ENCODE results near the gene WDR81. TPM values are rescaled to one million over a fixed set of nuclear protein-coding genes. Genes with fewer than 3 reads are reported as not detected.
"Not testable (repeated sequence)": the region's sequence is repeated elsewhere in the genome, so short reads cannot be mapped to it uniquely, and the experiment has no call there.

Gene WDR81
- 70.4 TPM for total RNA-seq

- Histone ChIP-seq H3K27ac (peak within 1 kb of the TSS; percentile 82 to 84), H3K27me3 (no peaks in the 10 kb centered on the region), H3K36me3 (peaks cover 13 to 26% of the 10 kb centered on the region in 2 donors), H3K9me3 (no peaks in the 10 kb centered on the region), H3K4me1 (peaks cover 8 to 18% of the 10 kb centered on the region in 2 donors), H3K4me3 (peak within 1 kb of the TSS; percentile 65 to 91)
- peak; percentile 57 to 93 for DNase-seq (ENCODE audit: low spot score in 2 of 2)
- no peak for TF ChIP-seq CTCF (IDR thresholded peaks at IDR 0.05)
- intact Hi-C loops (cut with DNase I), result loop anchor here (2.0 kb wide), 3 partner anchors 60 to 140 kb away; partner anchors contain the start of gene RPA1
Observed at GRCh38 chr17:1724351-1724868, at the start of gene WDR81. TSS of gene WDR81 (plus strand) at chr17:1724704. CDS start at chr17:1724960, 256 bp downstream.

DNA sequence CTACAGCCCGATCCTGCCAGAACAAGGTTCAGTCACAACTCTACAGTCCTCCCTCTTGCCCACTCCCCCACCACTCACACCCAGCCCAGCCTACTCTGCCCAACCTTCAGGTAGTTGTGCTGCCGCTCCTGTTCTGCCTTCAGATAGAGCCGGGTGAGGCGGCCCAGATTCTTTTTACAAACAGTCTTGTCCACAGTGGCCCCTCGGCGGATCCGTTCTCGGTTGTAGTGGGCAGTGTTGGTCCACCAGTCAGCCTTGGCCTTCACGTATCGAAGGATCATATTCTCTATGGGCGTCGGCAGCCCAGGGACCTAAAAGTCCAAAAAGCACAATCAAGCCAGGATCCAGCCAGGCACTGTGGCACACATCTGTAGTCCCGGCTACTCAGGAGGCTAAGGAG, 48.1 kb upstream of the WDR81 start:
- H3K27ac ChIP-seq, result no peak overlapping the region
- H3K36me3 ChIP-seq, result peaks cover 98 to 100% of the 10 kb centered on the region in 2 donors
- intact Hi-C loops (cut with DNase I), result no loop called here

GRCh38 chr17:1683459-1683858, 41.0 kb upstream of the WDR81 start:
- no peak for TF ChIP-seq CTCF (IDR thresholded peaks at IDR 0.05)
- Histone ChIP-seq H3K36me3 (peaks cover 44 to 50% of the 10 kb centered on the region in 2 donors), H3K27me3 (no peaks in the 10 kb centered on the region), H3K4me3 (peak overlapping the region; percentile 71 to 90), H3K27ac (peak overlapping the region; percentile 83 to 95), H3K4me1 (peaks cover 0 to 16% of the 10 kb centered on the region in 2 donors), H3K9me3 (no peaks in the 10 kb centered on the region)
- no peak for DNase-seq (ENCODE audit: low spot score in 2 of 2)
- intact Hi-C loops (cut with DNase I), result no loop called here

More for the DNA sequence above, 48.1 kb upstream of the WDR81 start:
- Histone ChIP-seq H3K4me1 (no peaks in the 10 kb centered on the region), H3K4me3 (no peak overlapping the region), H3K9me3 (no peaks in the 10 kb centered on the region), H3K27me3 (no peaks in the 10 kb centered on the region)
- no peak for DNase-seq (ENCODE audit: low spot score in 2 of 2)
- TF ChIP-seq CTCF (IDR thresholded peaks at IDR 0.05), result no peak

DNA sequence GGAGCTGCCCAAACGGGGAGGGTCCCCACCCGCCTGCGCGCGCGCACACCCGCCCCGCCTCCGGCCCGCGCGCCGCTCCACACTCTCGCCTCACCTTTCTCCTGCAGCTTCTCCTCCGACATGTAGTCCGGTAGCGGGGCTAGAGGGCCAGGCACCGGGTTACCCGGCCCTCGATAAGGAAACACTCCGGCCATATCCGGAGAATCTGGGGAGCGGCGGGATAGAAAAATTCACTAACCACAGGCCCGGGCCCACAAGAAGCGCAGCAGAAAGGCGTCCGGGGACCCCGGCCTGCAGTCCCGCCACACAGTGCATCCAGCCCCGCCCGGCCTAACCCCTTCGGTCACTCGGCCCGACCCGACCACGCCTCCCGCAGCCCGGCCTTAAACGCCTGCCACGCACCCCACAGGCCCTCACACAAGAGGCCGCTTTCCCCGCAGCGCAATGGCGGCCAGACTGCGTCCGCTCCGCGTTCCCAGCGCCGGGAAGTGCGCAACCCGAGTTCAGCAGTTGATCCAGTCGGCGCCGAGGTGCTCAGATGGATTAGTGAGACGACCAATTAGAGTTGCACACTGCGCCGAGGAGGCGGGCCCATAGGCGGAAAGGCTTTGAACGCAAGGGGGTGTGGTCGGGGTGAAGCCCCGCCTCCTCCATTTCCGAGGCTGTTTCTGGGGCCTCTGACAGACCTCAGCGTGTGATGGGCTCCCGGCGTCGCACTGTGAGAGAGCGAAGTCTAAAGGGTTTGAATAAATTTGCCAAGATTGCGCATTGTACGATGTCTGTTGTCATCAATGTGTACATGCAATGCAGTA, 39.9 kb upstream of the WDR81 start, which contains the start of gene PRPF8:
PRPF8 (minus strand) TSS at position 490 of the 812 bp plus-strand sequence; CDS start at position 194, 296 bp downstream.
- H3K27ac ChIP-seq, result peak within 1 kb of the TSS; percentile 83 to 95
- DNase-seq (ENCODE audit: low spot score in 2 of 2), result peak; percentile 95 to 99
- TF ChIP-seq CTCF (IDR thresholded peaks at IDR 0.05), result no peak
- H3K4me3 ChIP-seq, result peak within 1 kb of the TSS; percentile 71 to 90
- H3K4me1 ChIP-seq, result peaks cover 0 to 16% of the 10 kb centered on the region in 2 donors
- intact Hi-C loops (cut with DNase I), result loop anchor here (1.0 to 2.0 kb wide), 3 partner anchors 26 to 56 kb away; partner anchors contain the start of genes RILP, SLC43A2 and TLCD2
- H3K36me3 ChIP-seq, result peaks cover 33 to 39% of the 10 kb centered on the region in 2 donors
- no peaks in the 10 kb centered on the region for H3K27me3 ChIP-seq
- no peaks in the 10 kb centered on the region for H3K9me3 ChIP-seq

- Histone ChIP-seq H3K9me3 (no peaks in the 10 kb centered on the region), H3K4me3 (no peak overlapping the region), H3K36me3 (peaks cover 18 to 24% of the 10 kb centered on the region in 2 donors), H3K4me1 (peaks cover 0 to 16% of the 10 kb centered on the region in 2 donors), H3K27me3 (no peaks in the 10 kb centered on the region), H3K27ac (no peak overlapping the region)
- no peak for DNase-seq (ENCODE audit: low spot score in 2 of 2)
- no peak for TF ChIP-seq CTCF (IDR thresholded peaks at IDR 0.05)
- intact Hi-C loops (cut with DNase I), result no loop called here
Observed at GRCh38 chr17:1686086-1686485, 38.4 kb upstream of the WDR81 start.

DNA sequence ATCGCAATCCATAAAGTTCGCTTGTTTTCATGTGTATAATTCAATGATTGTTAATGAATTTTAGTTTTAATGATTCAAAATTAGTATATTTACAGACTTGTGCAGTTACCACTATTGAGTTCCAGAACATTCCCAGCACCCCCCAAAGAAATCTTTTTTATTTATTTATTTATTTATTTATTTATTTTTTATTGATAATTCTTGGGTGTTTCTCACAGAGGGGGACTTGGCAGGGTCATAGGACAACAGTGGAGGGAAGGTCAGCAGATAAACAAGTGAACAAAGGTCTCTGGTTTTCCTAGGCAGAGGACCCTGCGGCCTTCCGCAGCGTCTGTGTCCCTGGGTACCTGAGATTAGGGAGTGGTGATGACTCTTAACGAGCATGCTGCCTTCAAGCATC, 36.1 kb upstream of the WDR81 start:
- H3K9me3 ChIP-seq; H3K4me1 ChIP-seq; DNase-seq (ENCODE audit: low spot score in 2 of 2); H3K27ac ChIP-seq; intact Hi-C loops (cut with DNase I); H3K36me3 ChIP-seq; H3K4me3 ChIP-seq; H3K27me3 ChIP-seq: not testable (repeated sequence)
